CMK (cell line): ENCODE measurements around the gene BHMT.
"Not testable (repeated sequence)": the region's sequence is repeated elsewhere in the genome, so short reads cannot be mapped to it uniquely, and the experiment has no call there.

ENCODE experiments used
- DNase-seq: peaks from one replicate; pipeline ENCODE4 v3.0.0-alpha.2; 2010; ENCODE audit warnings: low read depth

BHMT gene

GRCh38 chr5:79111960-79112702 lies 522 bp downstream of the BHMT start:
- no peak for DNase-seq

- no peak for DNase-seq
Observed at GRCh38 chr5:79112703-79113058, 1.1 kb downstream of the BHMT start.

- DNase-seq: no peak
Observed at GRCh38 chr5:79119486-79119885, 7.9 kb downstream of the BHMT start.

GRCh38 chr5:79120221-79120620 lies 8.6 kb downstream of the BHMT start:
- DNase-seq: no peak

- no peak for DNase-seq
Observed at GRCh38 chr5:79122973-79123372, 11.4 kb downstream of the BHMT start.

- DNase-seq: no peak
Observed at GRCh38 chr5:79124607-79125006, 13.0 kb downstream of the BHMT start.

GRCh38 chr5:79130781-79131180 lies 19.2 kb downstream of the BHMT start:
- no peak for DNase-seq

GRCh38 chr5:79133121-79133656 lies 21.6 kb downstream of the BHMT start:
- no peak for DNase-seq

GRCh38 chr5:79133657-79134451 lies 22.2 kb downstream of the BHMT start:
- peak; percentile 21 for DNase-seq

- no peak for DNase-seq
Observed at GRCh38 chr5:79135790-79136553, 24.4 kb downstream of the BHMT start.

- no peak for DNase-seq
Observed at GRCh38 chr5:79136618-79137017, 25.0 kb downstream of the BHMT start.

- DNase-seq: no peak
Observed at GRCh38 chr5:79140553-79140952, 28.9 kb downstream of the BHMT start.

GRCh38 chr5:79143684-79144379 lies 32.2 kb downstream of the BHMT start:
- DNase-seq: no peak

GRCh38 chr5:79147076-79147475 lies 35.5 kb downstream of the BHMT start:
- no peak for DNase-seq

- no peak for DNase-seq
Observed at GRCh38 chr5:79149433-79149832, 37.8 kb downstream of the BHMT start.

- no peak for DNase-seq
Observed at GRCh38 chr5:79151942-79152671, 40.5 kb downstream of the BHMT start.

- no peak for DNase-seq
Observed at GRCh38 chr5:79157305-79157704, 45.7 kb downstream of the BHMT start.

GRCh38 chr5:79161647-79162046 lies 50.0 kb downstream of the BHMT start:
- DNase-seq: not testable (repeated sequence)

- DNase-seq: no peak
Observed at GRCh38 chr5:79168031-79168430, 56.4 kb downstream of the BHMT start.

GRCh38 chr5:79170661-79171060 lies 59.1 kb downstream of the BHMT start:
- no peak for DNase-seq

GRCh38 chr5:79171635-79172245 lies 60.1 kb downstream of the BHMT start:
- no peak for DNase-seq
